ENCODE data around the gene SLC18B1.

DNA sequence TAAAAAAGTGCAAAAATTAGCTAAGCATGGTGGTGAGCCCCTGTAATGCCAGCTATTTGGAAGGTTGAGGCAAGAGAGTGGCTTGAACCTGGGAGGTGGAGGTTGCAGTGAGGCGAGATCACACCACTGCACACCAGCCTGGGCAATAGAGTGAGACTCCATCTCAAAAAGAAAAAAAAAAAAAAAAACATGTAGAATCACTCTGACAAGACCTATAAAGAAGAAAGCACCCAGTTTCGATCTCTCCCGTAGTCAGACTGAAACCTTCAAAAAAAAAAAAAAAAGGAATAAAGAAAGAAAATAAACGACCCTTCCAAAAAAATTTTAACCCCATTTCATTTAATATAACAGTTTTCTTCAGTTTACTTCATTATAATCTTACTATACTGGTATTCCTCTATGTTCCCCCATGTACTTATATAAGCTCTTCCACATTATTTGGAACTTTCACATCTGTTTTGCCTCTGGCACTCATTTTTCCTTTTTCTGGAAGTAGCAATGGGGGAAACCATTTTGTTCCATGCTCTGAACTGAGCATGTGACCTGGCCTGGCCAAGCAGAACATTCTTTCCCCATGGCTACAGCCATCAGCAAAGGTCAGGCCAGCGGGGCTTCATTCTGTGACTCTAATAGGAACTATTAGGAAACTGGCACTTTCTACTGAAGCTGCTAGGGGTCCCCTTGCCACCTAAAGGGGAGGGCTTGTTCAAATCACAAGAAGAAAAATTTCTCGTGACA is 9.6 kb downstream of the SLC18B1 start:
- TF ChIP-seq YY1 (IDR thresholded peaks at IDR 0.05; ENCODE audit: insufficient read depth, insufficient read length) (no peak), SUZ12 (IDR thresholded peaks at IDR 0.05; ENCODE audit: extremely low read depth, insufficient read depth, insufficient read length) (no peak), ZNF274 (IDR thresholded peaks at IDR 0.05; ENCODE audit: low read depth, low read length) (no peak)

Data from NT2/D1 (cell line).